HEK293 (cell line): ENCODE results near the gene PJVK.

Experiments
- CTCF ChIA-PET: fragments of 350-600 bp; formaldehyde crosslinking; extraction: SDS; loops from one replicate; lab custom pipeline; 2021; ENCODE audit warnings: antibody characterized with exemption; lab: Yijun Ruan, JAX
- POLR2A ChIA-PET: fragments of 300-600 bp; formaldehyde crosslinking; extraction: SDS; loops from one replicate; lab custom pipeline; 2020; ENCODE audit warnings: antibody characterized with exemption, inconsistent platforms; lab: Yijun Ruan, JAX
- H3K27ac ChIP-seq: fragments of 200-500 bp; sonication (Bioruptor generic); 2 replicates; pipeline ENCODE4 v1.5.1; 2014; ENCODE audit warnings: low read depth, low read length, control low read depth, inconsistent platforms; ENCODE audit errors: extremely low read depth
- H3K36me3 ChIP-seq, 2 experiments: fragments of 200-500 bp in 1 of 2; sonication (Bioruptor generic) in 1 of 2; 1 replicate in 1 of 2; 2 replicates in 1 of 2; pipeline ENCODE4 v1.5.1; 2014 to 2017; ENCODE audit warnings: inconsistent platforms in 2 of 2, low read length in 2 of 2; ENCODE audit not compliant: control insufficient read depth in 2 of 2, insufficient read depth in 1 of 2
- H3K4me1 ChIP-seq: fragments of 200-500 bp; sonication (Bioruptor generic); 2 replicates; pipeline ENCODE4 v1.5.1; 2014; ENCODE audit warnings: mild to moderate bottlenecking, low read length, inconsistent platforms; ENCODE audit not compliant: control insufficient read depth, insufficient read depth
- H3K4me3 ChIP-seq: 2 replicates; pipeline ENCODE4 v1.5.1; 2011; ENCODE audit warnings: low read depth, mild to moderate bottlenecking, control low read depth, low read length, moderate library complexity
- H3K9me3 ChIP-seq: fragments of 200-500 bp; sonication (Bioruptor generic); 2 replicates; pipeline ENCODE4 v1.5.1; 2014; ENCODE audit warnings: low read depth, low read length, inconsistent platforms; ENCODE audit not compliant: control insufficient read depth, insufficient read depth
- IKZF3 ChIP-seq: fragments of 450-650 bp; IDR thresholded peaks from 2 replicates; pipeline ENCODE4 v1.5.0; 2018; ENCODE audit warnings: missing biosample characterization, mild to moderate bottlenecking, missing genetic modification characterization, moderate library complexity
- KLF16 ChIP-seq: fragments of 450-650 bp; formaldehyde crosslinking; IDR thresholded peaks from 2 replicates; pipeline ENCODE4 v1.5.1; 2017; ENCODE audit warnings: missing biosample characterization, missing genetic modification characterization
- KLF8 ChIP-seq: fragments of 450-650 bp; formaldehyde crosslinking; IDR thresholded peaks from 2 replicates; pipeline ENCODE4 v1.5.1; 2016; ENCODE audit warnings: missing biosample characterization, missing genetic modification characterization
- SALL2 ChIP-seq: fragments of 450-650 bp; formaldehyde crosslinking; IDR thresholded peaks from 2 replicates; pipeline ENCODE4 v1.5.0; 2017; ENCODE audit warnings: missing biosample characterization, mild to moderate bottlenecking, missing genetic modification characterization, borderline replicate concordance
- WT1 ChIP-seq: fragments of 450-650 bp; formaldehyde crosslinking; IDR thresholded peaks from 2 replicates; pipeline ENCODE4 v1.5.1; 2016; ENCODE audit warnings: missing biosample characterization, missing genetic modification characterization
- ZBTB7A ChIP-seq: fragments of 450-650 bp; formaldehyde crosslinking; IDR thresholded peaks from 2 replicates; pipeline ENCODE4 v1.5.1; 2016; ENCODE audit warnings: low read depth, missing biosample characterization, missing genetic modification characterization
- ZNF292 ChIP-seq: fragments of 450-650 bp; formaldehyde crosslinking; IDR thresholded peaks from 2 replicates; pipeline ENCODE4 v1.5.1; 2016; ENCODE audit warnings: low read depth, missing biosample characterization, missing genetic modification characterization, borderline replicate concordance
- ZNF324 ChIP-seq: fragments of 450-650 bp; formaldehyde crosslinking; IDR thresholded peaks from 2 replicates; pipeline ENCODE4 v1.5.1; 2016; ENCODE audit warnings: missing biosample characterization, missing genetic modification characterization
- ZNF423 ChIP-seq: fragments of 450-650 bp; formaldehyde crosslinking; IDR thresholded peaks from 2 replicates; pipeline ENCODE4 v1.5.1; 2016; ENCODE audit warnings: missing biosample characterization, missing genetic modification characterization
- ZNF433 ChIP-seq: fragments of 450-650 bp; formaldehyde crosslinking; IDR thresholded peaks from 2 replicates; pipeline ENCODE4 v1.5.1; 2016; ENCODE audit warnings: missing biosample characterization, missing genetic modification characterization, low read depth
- ZNF501 ChIP-seq: fragments of 450-650 bp; formaldehyde crosslinking; IDR thresholded peaks from 2 replicates; pipeline ENCODE4 v1.5.1; 2016; ENCODE audit warnings: missing biosample characterization, missing genetic modification characterization
- ZNF585B ChIP-seq: fragments of 450-650 bp; formaldehyde crosslinking; IDR thresholded peaks from 2 replicates; pipeline ENCODE4 v1.5.1; 2016; ENCODE audit warnings: missing biosample characterization, missing genetic modification characterization
- ZNF621 ChIP-seq: fragments of 450-650 bp; formaldehyde crosslinking; IDR thresholded peaks from 2 replicates; pipeline ENCODE4 v1.5.1; 2017; ENCODE audit warnings: missing biosample characterization, missing genetic modification characterization
- ZNF624 ChIP-seq: fragments of 450-650 bp; formaldehyde crosslinking; IDR thresholded peaks from 2 replicates; pipeline ENCODE4 v1.5.1; 2017; ENCODE audit warnings: missing biosample characterization, missing genetic modification characterization
- ZNF830 ChIP-seq: fragments of 450-650 bp; IDR thresholded peaks from 2 replicates; pipeline ENCODE4 v1.5.0; 2018; ENCODE audit warnings: missing biosample characterization, missing genetic modification characterization, low read depth, mild to moderate bottlenecking, moderate library complexity
- ZNF837 ChIP-seq: fragments of 450-650 bp; formaldehyde crosslinking; IDR thresholded peaks from 2 replicates; pipeline ENCODE4 v1.5.1; 2016; ENCODE audit warnings: missing biosample characterization, missing genetic modification characterization
- TF ChIP-seq, protein P1 (sequence below): fragments of 450-650 bp; formaldehyde crosslinking; IDR thresholded peaks from 2 replicates; pipeline ENCODE4 v1.5.1; 2016; ENCODE audit warnings: missing biosample characterization, missing genetic modification characterization
- TF ChIP-seq, protein P2 (sequence below): fragments of 450-650 bp; IDR thresholded peaks from 2 replicates; pipeline ENCODE4 v1.5.1; 2018; ENCODE audit warnings: missing biosample characterization, missing genetic modification characterization
- TF ChIP-seq, protein P3 (sequence below): fragments of 450-650 bp; formaldehyde crosslinking; IDR thresholded peaks from 2 replicates; pipeline ENCODE4 v1.5.1; 2016; ENCODE audit warnings: missing biosample characterization, missing genetic modification characterization
- TF ChIP-seq, protein P4 (sequence below): fragments of 450-650 bp; formaldehyde crosslinking; IDR thresholded peaks from 2 replicates; pipeline ENCODE4 v1.5.1; 2016; ENCODE audit warnings: missing biosample characterization, missing genetic modification characterization

The PJVK gene

DNA sequence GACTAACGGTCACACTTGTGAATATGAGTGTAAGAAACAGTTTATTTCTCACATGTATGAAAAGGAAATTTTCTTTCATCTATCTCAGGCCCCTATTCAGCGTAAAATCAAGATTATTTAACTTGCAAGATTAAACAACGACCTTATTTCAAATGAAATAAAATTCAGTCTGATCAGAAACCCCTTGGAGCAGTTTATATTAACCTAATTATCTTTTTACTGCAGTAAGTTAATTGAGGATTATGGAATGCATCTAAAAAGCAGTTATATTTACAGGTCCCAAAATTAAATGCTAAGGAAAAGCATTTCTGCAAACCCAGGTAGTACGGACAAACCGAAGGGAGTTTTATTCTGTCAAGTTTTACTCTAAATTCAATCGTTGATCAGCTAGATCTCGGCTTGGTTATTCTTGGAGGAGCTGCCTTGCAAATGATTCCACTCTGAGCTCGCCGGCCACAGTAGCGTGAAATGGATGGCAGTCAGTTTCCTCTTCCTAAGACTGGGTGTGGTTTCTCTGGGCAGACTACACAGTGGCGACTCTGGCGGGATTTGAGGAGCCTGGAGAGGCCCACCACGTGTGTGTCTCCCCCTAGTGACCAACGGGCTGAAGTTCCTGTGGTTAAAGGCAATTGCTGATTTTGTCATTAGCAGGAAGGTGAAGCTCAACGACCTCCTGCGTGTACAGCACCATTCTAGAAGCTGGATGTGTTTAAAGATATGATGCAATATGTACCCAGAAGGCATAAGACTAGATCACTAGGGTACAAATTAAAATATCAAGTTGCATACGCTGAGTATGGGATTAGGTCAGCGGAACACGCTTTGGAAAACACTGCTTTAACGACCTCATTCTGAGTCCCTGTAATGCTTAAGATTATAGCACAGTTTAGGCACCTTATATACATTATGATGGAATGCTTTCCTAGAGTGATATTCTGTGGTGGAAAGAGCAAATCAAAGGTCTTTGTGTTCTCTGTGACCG, 36.6 kb upstream of the PJVK start (continued):
- TF ChIP-seq, protein P1, sequence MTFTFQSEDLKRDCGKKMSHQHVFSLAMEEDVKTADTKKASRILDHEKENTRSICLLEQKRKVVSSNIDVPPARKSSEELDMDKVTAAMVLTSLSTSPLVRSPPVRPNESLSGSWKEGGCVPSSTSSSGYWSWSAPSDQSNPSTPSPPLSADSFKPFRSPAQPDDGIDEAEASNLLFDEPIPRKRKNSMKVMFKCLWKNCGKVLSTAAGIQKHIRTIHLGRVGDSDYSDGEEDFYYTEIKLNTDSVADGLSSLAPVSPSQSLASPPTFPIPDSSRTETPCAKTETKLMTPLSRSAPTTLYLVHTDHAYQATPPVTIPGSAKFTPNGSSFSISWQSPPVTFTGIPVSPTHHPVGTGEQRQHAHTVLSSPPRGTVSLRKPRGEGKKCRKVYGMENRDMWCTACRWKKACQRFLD (tag by site-specific recombination): no peak
- TF ChIP-seq ZNF585B (tag by site-specific recombination) (no peak), ZBTB7A (tag by site-specific recombination) (no peak), ZNF433 (no peak), ZNF830 (no peak), KLF16 (tag by site-specific recombination) (no peak), WT1 (peak; percentile 62), ZNF324 (peak; percentile 96)
- TF ChIP-seq, protein P2, sequence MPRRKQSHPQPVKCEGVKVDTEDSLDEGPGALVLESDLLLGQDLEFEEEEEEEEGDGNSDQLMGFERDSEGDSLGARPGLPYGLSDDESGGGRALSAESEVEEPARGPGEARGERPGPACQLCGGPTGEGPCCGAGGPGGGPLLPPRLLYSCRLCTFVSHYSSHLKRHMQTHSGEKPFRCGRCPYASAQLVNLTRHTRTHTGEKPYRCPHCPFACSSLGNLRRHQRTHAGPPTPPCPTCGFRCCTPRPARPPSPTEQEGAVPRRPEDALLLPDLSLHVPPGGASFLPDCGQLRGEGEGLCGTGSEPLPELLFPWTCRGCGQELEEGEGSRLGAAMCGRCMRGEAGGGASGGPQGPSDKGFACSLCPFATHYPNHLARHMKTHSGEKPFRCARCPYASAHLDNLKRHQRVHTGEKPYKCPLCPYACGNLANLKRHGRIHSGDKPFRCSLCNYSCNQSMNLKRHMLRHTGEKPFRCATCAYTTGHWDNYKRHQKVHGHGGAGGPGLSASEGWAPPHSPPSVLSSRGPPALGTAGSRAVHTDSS: 0 out of 2 replicates have a peak, but pooled peaks have one; percentile 17
- TF ChIP-seq, protein P3, sequence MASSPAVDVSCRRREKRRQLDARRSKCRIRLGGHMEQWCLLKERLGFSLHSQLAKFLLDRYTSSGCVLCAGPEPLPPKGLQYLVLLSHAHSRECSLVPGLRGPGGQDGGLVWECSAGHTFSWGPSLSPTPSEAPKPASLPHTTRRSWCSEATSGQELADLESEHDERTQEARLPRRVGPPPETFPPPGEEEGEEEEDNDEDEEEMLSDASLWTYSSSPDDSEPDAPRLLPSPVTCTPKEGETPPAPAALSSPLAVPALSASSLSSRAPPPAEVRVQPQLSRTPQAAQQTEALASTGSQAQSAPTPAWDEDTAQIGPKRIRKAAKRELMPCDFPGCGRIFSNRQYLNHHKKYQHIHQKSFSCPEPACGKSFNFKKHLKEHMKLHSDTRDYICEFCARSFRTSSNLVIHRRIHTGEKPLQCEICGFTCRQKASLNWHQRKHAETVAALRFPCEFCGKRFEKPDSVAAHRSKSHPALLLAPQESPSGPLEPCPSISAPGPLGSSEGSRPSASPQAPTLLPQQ (tag by site-specific recombination): peak; percentile 89
- TF ChIP-seq, protein P4, sequence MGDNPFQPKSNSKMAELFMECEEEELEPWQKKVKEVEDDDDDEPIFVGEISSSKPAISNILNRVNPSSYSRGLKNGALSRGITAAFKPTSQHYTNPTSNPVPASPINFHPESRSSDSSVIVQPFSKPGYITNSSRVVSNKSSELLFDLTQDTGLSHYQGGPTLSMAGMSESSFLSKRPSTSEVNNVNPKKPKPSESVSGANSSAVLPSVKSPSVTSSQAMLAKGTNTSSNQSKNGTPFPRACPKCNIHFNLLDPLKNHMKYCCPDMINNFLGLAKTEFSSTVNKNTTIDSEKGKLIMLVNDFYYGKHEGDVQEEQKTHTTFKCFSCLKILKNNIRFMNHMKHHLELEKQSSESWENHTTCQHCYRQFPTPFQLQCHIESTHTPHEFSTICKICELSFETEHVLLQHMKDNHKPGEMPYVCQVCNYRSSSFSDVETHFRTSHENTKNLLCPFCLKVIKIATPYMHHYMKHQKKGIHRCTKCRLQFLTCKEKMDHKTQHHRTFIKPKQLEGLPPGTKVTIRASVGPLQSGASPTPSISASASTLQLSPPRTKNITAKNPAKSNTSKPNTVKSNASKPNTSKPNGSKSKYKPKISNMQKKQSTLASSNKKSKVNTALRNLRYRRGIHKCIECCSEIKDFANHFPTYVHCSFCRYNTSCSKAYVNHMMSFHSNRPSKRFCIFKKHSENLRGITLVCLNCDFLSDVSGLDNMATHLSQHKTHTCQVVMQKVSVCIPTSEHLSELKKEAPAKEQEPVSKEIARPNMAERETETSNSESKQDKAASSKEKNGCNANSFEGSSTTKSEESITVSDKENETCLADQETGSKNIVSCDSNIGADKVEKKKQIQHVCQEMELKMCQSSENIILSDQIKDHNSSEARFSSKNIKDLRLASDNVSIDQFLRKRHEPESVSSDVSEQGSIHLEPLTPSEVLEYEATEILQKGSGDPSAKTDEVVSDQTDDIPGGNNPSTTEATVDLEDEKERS: no peak

DNA sequence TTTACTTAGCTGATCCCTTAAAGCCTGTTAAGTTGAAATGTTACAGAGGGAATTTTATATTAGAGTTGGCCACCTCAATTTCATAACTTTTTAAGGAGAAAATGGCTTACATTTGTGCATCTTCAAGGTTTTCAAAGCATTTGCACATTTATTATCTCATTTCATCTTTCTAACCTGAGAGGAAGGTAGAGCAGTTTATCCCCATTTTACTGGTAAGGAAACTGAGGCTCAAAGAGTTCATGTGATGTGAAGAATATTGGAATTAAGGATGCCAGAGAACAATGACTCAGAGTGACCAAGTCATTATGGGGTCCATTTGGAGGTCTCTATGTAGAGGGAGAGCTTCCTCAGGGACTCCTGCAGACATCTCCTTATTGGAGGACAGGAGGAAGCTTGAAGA, 35.2 kb upstream of the PJVK start:
- CTCF ChIA-PET: interaction anchor here (0.9 to 3.9 kb wide), 3 partner anchors 25 to 303 kb away, joined by 3 to 37 read pairs (median 7); partner anchors contain the start of gene RBM45
- Histone ChIP-seq H3K4me1 (no peaks in the 10 kb centered on the region), H3K36me3 (no peaks in the 10 kb centered on the region), H3K9me3 (no peaks in the 10 kb centered on the region), H3K4me3 (no peak overlapping the region), H3K27ac (no peak overlapping the region)
- TF ChIP-seq ZNF837 (tag by site-specific recombination) (no peak), ZNF624 (no peak), ZNF292 (no peak), SALL2 (no peak), ZNF621 (no peak), ZNF830 (no peak), KLF8 (no peak), ZNF423 (tag by site-specific recombination) (no peak), IKZF3 (tag by site-specific recombination) (no peak), ZNF501 (no peak)
- POLR2A ChIA-PET: interaction anchor here (0.6 to 2.9 kb wide), 2 partner anchors 35 to 304 kb away, joined by 3 to 33 read pairs; partner anchors contain the start of genes PJVK, PRKRA and RBM45
